Sciatic nerve (tissue), 2 donors: Measurements from ENCODE around the gene LVRN. TPM values are rescaled to one million over a fixed set of nuclear protein-coding genes. Genes with fewer than 3 reads are reported as not detected.

ENCODE experiments used
- ATAC-seq: fragments of 200-7000 bp; cut with Tn5 transposase; one replicate; pipeline ENCODE4 v1.9.1; 2020; ENCODE audit warnings: mild to moderate bottlenecking, moderate library complexity
- DNase-seq: peaks from one replicate; pipeline ENCODE4 v3.0.0-alpha.2; 2020; ENCODE audit warnings: low spot score
- intact Hi-C: fragments of 100-400 bp; cut with DNase I; formaldehyde crosslinking; loops from one replicate; pipeline ENCODE4 v1.14.2; 2022
- total RNA-seq: library from RNA; stranded (reverse); fragmentation: NEBNext Ultra II Directional; extraction: Animal tissue kit (Norgen Biotek cat#: 25700); gene quantifications from one replicate; pipeline ENCODE4 v1.2.1, GENCODE V29; 2021
- donor health status: DM: no; HTN: no; CAD: no.
- donor health status: DM: no; HTN: no; CAD: no.

The LVRN gene
- total RNA-seq, 1 donor from 2014 or later: 5.6 TPM

DNA sequence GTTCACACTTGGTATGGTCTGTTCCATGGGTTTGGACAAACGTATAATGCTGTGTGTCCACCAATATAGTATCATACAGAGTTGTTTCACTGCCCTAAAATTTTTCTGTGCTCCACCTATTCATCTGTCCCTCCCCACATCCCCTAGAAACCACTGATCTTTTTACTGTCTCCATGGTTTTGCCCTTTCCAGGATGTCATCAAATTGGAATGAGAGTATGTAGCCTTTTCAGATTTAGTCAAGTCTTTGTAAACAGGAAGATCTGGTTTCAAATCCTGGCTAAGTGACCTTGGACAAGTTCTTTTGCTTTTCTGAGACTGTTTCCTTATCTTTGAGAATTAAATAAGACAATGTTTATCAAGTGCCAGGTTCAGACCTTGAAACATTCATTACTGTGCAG, 13.2 kb upstream of the LVRN start:
- intact Hi-C loops: no loop called here
- no peak for ATAC-seq
- DNase-seq: no peak

DNA sequence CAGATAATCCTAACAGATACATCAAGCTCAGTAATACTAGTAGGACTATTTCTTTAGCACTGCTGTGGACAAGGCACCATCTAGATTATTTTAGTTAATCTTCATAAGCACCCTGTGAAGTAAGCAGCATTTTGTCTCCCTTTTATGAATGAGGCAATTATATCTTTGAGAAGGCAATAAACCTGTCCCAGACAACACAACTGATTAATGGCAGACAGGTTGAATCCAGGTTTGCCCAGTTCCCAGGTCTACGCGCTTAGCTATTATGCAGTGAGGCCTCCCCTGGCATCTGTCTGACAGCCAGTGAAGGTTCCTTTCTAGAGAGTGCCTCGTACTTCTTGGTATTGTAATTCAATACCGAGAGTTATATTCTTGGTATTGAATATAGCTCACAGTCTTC, 9.7 kb upstream of the LVRN start:
- DNase-seq (no peak), ATAC-seq (no peak)
- intact Hi-C loops: no loop called here

DNA sequence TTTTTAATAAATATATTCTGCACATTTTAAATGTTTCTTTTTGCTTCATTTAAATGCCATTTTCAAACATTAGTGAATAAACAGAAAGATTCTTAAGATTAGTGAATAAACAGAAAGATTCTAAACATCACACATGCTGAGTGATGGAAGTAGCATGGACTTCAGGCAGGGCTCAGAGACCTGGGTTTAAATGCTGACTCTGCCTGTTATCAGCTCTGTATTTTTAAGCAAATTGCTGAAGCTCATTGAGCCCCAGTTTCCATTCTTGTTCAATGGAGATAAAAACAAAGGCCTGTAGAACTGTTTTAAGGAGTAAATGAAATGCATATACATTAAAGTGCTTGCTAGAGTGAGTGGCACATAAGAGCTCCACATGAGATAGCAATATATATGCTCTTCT, 8.1 kb upstream of the LVRN start:
- no peak for DNase-seq
- ATAC-seq: no peak
- intact Hi-C loops: no loop called here

DNA sequence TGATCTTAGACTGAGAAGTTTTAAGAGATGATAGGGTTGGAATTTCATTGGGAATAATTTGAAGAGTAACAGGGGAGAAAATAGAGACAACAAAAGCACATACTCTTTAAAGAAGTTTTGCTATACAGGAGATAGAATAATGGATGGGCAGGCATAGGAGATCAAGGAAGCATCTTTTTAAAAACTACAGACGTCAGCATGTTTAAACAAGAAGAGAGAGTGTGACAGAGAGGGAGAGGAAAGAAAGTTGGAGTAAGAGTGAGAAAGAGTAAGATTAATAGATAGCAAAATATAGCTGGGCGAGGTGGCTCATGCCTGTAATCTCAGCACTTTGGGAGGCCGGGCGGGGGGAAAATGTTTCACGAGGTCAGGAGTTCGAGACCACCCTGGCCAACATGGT, 5.3 kb upstream of the LVRN start:
- DNase-seq: no peak
- ATAC-seq: no peak
- intact Hi-C loops: no loop called here

DNA sequence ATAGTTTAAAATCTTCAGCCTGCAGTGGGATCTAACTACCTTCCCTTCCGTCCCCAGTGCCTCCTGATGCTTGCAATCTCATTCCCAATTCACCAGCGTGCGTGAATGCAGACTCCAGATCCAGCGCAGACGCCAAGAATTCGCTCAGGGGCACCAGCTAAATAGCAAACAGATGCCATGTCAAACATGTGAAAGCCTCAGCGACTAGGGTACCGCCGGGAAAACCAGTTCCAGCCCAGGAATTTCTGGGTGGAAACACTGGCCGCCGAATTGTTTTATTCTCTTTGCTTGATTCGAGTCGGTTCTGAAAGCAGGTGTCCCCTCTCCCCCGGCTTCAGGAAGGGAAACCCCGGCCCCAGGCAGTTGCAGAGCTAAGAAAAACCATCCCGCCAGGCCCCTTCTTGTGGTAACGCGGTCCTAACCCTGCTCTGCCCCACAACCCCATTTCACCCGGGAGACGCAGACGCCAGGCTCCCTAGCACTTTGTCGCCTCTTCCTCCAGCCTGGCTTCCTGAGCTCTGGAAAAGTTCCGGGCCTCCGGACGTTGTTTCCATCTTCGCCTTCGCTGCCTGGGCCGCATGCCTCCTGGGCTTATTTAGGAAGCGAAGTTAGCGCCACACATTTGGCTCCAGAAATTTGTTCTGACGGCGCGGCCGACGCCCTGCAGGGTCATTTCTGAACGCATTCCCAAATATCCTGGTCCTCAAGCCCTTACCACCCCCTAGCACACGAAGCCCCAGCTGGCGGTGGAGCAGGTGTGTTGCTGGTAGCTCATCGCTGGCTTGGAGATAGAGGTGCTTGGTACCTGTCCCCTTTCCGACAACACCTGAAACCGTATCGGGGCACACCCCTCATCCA, 665 bp upstream of the LVRN start:
- no peak for DNase-seq
- ATAC-seq: peak; percentile 14
- intact Hi-C loops: no loop called here

DNA sequence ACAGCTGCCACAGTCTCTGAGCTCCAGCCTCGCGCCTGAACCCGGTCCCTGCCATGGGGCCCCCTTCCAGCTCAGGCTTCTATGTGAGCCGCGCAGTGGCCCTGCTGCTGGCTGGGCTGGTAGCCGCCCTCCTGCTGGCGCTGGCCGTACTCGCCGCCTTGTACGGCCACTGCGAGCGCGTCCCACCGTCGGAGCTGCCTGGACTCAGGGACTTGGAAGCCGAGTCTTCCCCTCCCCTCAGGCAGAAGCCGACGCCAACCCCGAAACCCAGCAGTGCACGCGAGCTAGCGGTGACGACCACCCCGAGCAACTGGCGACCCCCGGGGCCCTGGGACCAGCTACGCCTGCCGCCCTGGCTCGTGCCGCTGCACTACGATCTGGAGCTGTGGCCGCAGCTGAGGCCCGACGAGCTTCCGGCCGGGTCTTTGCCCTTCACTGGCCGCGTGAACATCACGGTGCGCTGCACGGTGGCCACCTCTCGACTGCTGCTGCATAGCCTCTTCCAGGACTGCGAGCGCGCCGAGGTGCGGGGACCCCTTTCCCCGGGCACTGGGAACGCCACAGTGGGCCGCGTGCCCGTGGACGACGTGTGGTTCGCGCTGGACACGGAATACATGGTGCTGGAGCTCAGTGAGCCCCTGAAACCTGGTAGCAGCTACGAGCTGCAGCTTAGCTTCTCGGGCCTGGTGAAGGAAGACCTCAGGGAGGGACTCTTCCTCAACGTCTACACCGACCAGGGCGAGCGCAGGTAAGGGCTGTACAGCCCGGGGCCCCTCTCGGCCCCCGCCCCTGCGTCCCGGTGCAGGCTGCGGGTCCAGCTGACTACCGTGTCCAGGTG, 509 bp downstream of the LVRN start:
- peak; percentile 59 for DNase-seq
- intact Hi-C loops: no loop called here
- peak; percentile 71 for ATAC-seq

DNA sequence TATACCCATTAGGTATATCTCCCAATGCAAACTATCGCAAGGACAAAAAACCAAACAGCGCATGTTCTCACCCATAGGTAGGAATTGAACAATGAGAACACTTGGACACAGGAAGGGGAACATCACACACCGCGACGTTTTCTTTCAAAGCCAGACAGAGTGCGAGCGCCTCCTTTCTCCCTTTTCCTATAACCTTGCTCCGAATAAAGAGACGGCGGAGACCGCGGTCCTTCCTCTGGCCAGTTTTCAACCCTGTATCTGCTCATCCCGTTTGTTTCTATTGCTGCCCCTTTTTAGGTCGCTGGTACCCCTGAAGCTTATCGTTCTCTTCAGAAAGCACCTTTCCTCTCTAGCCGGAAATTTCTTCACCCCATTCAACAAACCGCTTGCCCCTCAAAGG, 1.3 kb downstream of the LVRN start:
- no peak for DNase-seq
- intact Hi-C loops: no loop called here

DNA sequence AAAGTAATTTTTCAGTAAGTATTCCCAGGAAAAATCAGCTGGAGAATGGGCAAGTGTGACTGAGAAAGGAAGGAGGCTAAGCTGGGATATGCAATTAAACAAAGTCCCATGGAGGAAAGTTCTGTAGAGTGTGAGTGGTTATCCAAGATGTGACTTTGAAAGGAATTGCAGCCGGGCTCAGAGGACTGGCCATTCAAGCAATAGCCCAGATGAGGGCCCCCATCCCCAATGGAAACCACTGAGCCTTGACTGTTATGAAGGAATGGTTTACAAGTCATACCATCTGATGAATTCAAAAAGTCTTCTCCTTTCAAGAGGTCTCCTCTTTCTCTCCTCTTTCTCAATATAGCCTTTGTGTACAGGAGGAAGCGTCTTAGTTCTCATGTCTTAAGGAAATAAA, 6.5 kb downstream of the LVRN start:
- ATAC-seq: no peak
- intact Hi-C loops: no loop called here

More for the DNA sequence above, 1.3 kb downstream of the LVRN start:
- no peak for ATAC-seq

DNA sequence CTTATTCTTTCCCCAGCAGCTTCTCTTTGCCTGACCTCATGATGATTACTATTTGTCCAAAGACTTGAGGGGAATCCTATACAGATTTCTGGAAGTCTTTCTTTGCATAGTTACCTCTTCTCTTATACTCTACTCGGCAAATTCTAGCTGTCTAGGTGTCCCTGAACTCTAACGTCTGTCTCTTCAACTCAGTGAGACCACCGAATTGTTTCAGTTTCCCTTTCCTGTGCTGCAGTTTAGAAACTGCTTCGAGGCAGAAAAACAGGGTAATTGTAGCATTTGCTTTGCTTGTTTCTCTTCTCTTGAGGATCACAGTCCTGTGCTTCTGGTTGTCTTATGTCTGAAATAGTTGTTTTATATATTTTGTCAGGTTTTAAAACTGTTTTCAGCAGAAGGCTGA, 14.8 kb downstream of the LVRN start:
- no peak for ATAC-seq
- intact Hi-C loops: no loop called here

More for the DNA sequence above, 6.5 kb downstream of the LVRN start:
- no peak for DNase-seq

DNA sequence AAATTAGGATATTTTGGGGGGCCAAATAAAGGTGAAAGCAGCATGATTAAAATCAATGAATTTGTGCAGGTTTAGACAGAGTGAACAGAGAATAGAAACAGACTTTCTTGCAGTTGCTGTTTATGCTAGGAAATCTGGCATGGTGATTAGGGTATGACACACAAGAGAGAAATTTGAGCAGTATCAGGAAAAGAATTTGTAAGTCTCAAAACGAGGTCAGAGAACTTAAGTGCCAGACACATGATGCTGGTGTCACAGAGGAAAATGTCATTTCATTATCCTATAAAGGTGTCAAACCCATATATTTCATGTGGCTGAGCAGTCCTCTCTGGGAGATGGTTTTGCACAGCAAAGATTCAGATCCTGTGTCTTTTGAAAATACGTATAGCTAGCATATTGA, 15.7 kb downstream of the LVRN start:
- ATAC-seq: peak; percentile 78
- intact Hi-C loops: no loop called here
- DNase-seq: no peak

More for the DNA sequence above, 14.8 kb downstream of the LVRN start:
- DNase-seq: no peak

DNA sequence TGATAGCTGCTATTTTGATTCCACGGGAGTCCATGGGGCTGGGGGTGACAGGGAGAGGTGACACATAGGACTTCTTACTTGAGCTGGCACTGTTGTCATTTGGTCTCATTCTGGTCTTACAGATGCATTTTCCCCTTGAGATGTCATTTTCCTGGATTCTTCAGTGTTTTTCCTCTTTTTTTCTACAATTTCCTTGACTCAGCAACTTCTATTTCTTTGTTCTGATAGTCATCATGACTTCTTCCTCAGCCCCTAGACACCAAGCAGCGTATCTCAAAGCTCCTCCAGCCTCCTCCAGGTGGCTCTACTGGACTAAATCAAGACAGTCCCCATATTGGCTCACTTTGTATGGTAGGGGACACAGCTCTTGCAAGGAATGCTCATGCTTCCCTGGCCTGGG, 16.5 kb downstream of the LVRN start:
- ATAC-seq (peak; percentile 36), DNase-seq (no peak)

DNA sequence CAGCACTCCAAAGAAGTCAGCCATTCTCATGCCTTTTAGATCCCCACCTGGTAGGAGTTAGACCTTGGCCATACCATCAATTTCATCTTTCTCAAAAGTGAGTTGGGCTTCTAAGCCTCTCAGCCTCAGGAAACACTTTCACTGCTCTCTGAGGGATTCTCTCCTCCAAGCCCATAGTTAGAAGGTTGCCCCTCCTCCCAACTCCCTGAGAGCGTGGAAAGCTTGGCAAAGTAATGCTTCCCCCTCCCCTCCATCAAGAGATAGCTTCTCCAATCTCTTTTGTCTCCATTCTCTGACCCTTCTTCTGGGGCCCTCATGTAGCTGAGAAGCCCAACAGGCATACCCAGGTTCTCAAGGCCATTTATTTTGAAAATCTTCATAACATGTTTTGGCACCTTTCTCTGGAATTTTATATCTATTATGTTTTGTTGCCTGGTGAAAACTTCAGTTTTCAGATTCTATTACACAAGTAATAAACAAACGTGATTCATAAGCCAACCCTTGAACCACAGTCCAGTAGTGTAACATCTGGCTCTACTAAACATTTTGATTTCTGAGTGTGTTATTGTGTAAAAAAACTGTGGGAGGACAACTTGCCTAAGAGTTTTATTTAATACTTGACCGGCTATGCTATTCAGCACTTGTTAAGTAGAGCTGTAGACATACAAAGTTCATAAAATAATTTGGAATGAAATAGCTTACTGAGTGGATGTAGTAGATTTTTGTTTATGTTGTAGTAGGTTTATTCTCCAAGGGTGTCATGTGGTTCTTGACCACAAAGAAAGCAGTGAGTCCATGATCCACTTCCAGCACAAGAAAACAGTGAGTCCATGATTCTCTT, 17.1 kb downstream of the LVRN start:
- intact Hi-C loops: no loop called here

More for the DNA sequence above, 16.5 kb downstream of the LVRN start:
- intact Hi-C loops: no loop called here

DNA sequence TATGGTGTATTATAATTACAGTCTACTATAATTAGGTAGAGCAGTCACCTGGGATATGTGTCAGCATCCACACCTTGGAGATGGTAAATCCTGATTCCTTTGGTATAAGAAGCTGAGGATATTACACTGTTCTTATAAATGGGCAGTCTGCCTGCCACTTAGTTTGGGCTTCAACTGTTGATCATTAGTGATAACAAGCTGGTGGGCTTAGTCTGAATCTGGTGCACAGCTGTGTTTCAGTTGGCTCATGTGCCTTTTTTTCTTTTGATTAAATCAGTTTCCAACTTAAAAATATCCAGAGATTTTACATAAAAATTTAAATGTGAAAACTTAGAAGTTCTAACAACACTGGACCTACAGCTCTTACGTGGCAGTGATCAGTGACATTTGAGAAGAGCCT, 21.2 kb downstream of the LVRN start:
- intact Hi-C loops: no loop called here
- ATAC-seq (no peak), DNase-seq (no peak)

More for the DNA sequence above, 17.1 kb downstream of the LVRN start:
- ATAC-seq (peak; percentile 84), DNase-seq (no peak)

DNA sequence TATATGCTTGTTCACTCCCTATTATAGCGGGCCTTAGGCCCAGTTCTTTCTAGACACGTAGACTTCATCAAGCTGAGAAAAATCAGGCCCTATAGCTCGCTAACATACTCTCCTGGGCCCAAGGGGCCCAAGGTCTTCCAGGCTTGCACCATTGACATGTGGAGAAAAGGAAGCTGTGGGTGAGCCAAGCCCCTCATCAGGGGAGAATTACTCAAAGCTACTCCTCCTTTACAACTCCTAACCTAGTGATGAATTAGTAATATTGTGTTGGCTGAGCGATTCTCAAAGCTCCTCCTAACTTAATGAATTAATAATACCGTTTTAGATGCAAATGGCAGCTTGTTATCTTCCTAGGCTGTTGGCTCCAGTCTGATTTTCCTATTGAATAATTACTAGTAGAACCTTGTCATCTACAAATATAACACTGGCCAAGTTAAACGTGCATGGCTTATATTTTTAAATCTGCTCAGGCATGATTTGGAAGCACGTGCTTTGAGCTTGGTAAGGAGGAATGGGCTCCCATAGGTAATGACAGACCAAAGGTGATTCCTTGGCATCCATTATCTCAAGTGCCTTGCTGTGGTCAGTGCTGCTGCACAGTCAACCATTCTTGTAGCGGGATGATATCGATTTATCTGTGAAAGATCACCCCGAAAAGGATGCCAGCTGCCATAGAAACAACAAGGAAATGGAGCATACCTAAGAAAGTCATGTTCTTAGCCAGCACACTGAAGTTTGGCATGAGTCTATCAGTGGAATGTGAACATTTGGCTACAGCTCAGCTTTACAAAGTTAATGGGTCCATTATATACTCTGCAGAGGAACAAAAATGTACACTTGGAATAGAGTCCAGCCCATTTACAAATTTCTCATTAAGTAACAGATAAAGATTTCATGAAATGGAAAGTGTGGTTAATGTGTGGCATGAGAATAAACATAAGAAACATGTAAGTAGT, 23.8 kb downstream of the LVRN start:
- ATAC-seq (no peak), DNase-seq (no peak)
- intact Hi-C loops: no loop called here

DNA sequence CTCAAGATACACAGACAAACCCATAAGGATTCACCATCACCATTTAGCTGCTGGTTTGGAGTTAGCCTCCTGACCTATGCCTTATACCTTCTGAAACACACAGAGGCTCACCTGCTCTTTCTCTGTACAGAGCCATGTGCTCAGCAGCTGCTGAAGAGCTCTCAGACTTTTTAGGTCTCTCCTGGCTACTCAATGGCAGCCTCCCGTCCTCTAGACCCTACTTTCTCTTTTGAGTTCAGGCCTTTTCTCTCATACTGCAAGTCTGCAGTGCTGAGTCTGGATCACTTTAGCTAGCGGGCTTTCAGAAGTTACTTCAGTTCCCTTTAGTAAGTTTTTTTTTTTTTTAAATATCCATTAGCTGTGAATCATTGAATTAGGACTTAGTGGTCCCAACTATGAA, 25.7 kb downstream of the LVRN start:
- intact Hi-C loops: no loop called here
- ATAC-seq: no peak
- DNase-seq: no peak

DNA sequence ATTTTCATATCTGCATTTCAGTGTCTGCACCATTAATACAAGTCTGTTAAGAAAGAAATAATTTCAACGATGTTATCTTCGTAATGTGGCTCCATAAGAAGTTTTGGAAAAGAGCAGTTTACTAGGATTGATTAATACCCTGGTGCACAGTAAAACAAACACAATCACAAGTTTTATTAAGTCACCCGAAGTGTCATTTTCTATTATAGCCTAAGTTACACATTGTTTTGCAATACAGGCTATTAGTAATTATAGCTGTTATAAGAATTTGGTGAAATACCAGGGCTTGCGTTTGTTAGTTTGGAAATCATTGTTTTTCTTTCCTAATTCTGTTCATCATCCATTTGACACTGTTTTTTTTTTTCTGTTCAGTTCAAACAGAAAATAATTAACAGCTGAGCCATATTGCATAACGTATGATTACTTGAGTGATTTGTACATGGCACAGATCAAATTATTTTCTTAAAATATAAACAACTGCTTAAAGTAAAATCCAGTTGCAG, 30.6 kb downstream of the LVRN start:
- intact Hi-C loops: no loop called here
- DNase-seq (no peak), ATAC-seq (no peak)

DNA sequence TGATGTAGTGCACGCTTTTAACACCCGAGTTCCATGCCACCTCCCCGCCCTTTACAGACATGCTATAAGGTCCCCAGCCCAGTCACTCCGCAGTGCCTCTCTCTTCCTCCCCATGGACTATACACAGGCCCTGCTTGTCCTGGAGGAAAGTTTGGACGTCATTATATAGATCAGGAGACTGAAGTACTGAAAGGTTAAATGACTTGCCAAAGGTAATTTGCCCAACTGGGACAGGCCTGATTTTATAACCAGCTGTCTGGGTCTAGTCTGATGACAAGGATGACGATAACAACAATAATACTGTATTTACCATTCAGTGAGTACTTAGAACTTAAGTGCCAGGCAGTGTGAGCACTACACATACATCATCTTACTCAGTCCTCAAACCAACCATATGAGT, 33.1 kb downstream of the LVRN start:
- DNase-seq (no peak), ATAC-seq (no peak)
- intact Hi-C loops: no loop called here
